K562 (cell line): ENCODE results near the gene ROR2. TPM values are rescaled to one million over a fixed set of nuclear protein-coding genes. Genes with fewer than 3 reads are reported as not detected.
A peak's percentile ranks its signal among the peaks of the same experiment; 100 is the strongest.

ENCODE experiments used
- BCOR ChIP-seq: fragments of 450-650 bp; IDR thresholded peaks from 2 replicates; pipeline ENCODE4 v1.6.1; 2016
- BHLHE40 ChIP-seq: IDR thresholded peaks from 2 replicates; pipeline ENCODE4 v1.6.1; 2011; ENCODE audit warnings: low read length, improper control_type of control experiment
- EGR1 ChIP-seq: fragments of 450-650 bp; conservative IDR thresholded peaks from 2 replicates; pipeline ENCODE4 v1.6.1; 2017; ENCODE audit warnings: mild to moderate bottlenecking
- EWSR1 ChIP-seq: fragments of 450-650 bp; IDR thresholded peaks from 2 replicates; pipeline ENCODE4 v1.6.1; 2018; ENCODE audit warnings: borderline replicate concordance, mild to moderate bottlenecking, low read depth, moderate library complexity; ENCODE audit not compliant: partially characterized antibody
- KAT8 ChIP-seq: fragments of 450-650 bp; IDR thresholded peaks from 2 replicates; pipeline ENCODE4 v1.6.1; 2016; ENCODE audit warnings: low read depth, mild to moderate bottlenecking
- NCOA1 ChIP-seq: fragments of 450-650 bp; IDR thresholded peaks from 2 replicates; pipeline ENCODE4 v1.6.1; 2016; ENCODE audit warnings: low read depth
- NELFE ChIP-seq: IDR thresholded peaks from 2 replicates; pipeline ENCODE4 v1.6.1; 2011; ENCODE audit warnings: mild to moderate bottlenecking; ENCODE audit not compliant: insufficient read depth, insufficient read length
- NR1H2 ChIP-seq: sonication (generic); formaldehyde crosslinking; IDR thresholded peaks from 2 replicates; pipeline ENCODE4 v1.4.0; 2020; ENCODE audit warnings: mild to moderate bottlenecking, missing genetic modification reagents
- NRF1 ChIP-seq, 2 experiments: fragments of 450-650 bp; IDR thresholded peaks in 1 of 2; conservative IDR thresholded peaks in 1 of 2; 2 replicates each; pipeline ENCODE4 v1.6.1; 2014; ENCODE audit warnings: mild to moderate bottlenecking in 2 of 2
- PHF21A ChIP-seq: fragments of 450-650 bp; IDR thresholded peaks from 2 replicates; pipeline ENCODE4 v1.6.1; 2017; ENCODE audit warnings: low read depth, borderline replicate concordance
- POLR2A ChIP-seq: fragments of 450-650 bp; conservative IDR thresholded peaks from 2 replicates; pipeline ENCODE4 v1.6.1; 2016
- PURB ChIP-seq: sonication (generic); formaldehyde crosslinking; IDR thresholded peaks from 2 replicates; pipeline ENCODE4 v1.9.0; 2021; ENCODE audit warnings: low read depth, mild to moderate bottlenecking, missing genetic modification reagents
- RB1 ChIP-seq: fragments of 450-650 bp; IDR thresholded peaks from 2 replicates; pipeline ENCODE4 v1.6.1; 2017; ENCODE audit warnings: low read depth, mild to moderate bottlenecking
- SREBF1 ChIP-seq: fragments of 150-350 bp; IDR thresholded peaks from 2 replicates; pipeline ENCODE4 v1.6.1; 2014; ENCODE audit warnings: antibody characterized with exemption, low read depth, low read length, borderline replicate concordance
- SREBF2 ChIP-seq: sonication (generic); formaldehyde crosslinking; IDR thresholded peaks from 2 replicates; pipeline ENCODE4 v1.4.0; 2020; ENCODE audit warnings: mild to moderate bottlenecking, missing genetic modification reagents
- SRF ChIP-seq, 2 experiments: fragments of 250-450, 450-650 bp in 1 of 2; sonication (Bioruptor Pico) in 1 of 2; sonication (generic) in 1 of 2; formaldehyde crosslinking; IDR thresholded peaks; 2 replicates each; pipeline versions ENCODE4 v1.5.0 to v1.5.1; 2020 to 2022; ENCODE audit warnings: mild to moderate bottlenecking in 1 of 2, missing genetic modification reagents in 1 of 2
- SRSF3 ChIP-seq: fragments of 200-400 bp; formaldehyde crosslinking; IDR thresholded peaks from 2 replicates; pipeline ENCODE4 v1.6.1; 2016; ENCODE audit warnings: mild to moderate bottlenecking, low read length, moderate library complexity; ENCODE audit not compliant: insufficient read depth
- SUPT5H ChIP-seq: fragments of 450-650 bp; IDR thresholded peaks from 2 replicates; pipeline ENCODE4 v1.6.1; 2016
- XRCC5 ChIP-seq: fragments of 200-400 bp; formaldehyde crosslinking; IDR thresholded peaks from 2 replicates; pipeline ENCODE4 v1.6.1; 2017; ENCODE audit warnings: low read depth, mild to moderate bottlenecking, low read length
- ZNF134 ChIP-seq: fragments of 250-450 bp; sonication (Bioruptor Pico); conservative IDR thresholded peaks from 2 replicates; pipeline ENCODE4 v1.4.0; 2020
- ZNF146 ChIP-seq: IDR thresholded peaks from one replicate; pipeline ENCODE4 v1.6.1; 2018; ENCODE audit warnings: missing compliant biosample characterization; ENCODE audit not compliant: unreplicated experiment
- ZNF232 ChIP-seq: sonication (generic); formaldehyde crosslinking; IDR thresholded peaks from 2 replicates; pipeline ENCODE4 v1.8.0; 2022; ENCODE audit warnings: mild to moderate bottlenecking, missing genetic modification reagents
- ZNF431 ChIP-seq: sonication (generic); formaldehyde crosslinking; IDR thresholded peaks from 2 replicates; pipeline ENCODE4 v1.8.0; 2022; ENCODE audit warnings: mild to moderate bottlenecking, missing genetic modification reagents
- ZNF586 ChIP-seq: fragments of 450-650 bp; formaldehyde crosslinking; conservative IDR thresholded peaks from 2 replicates; pipeline ENCODE4 v1.4.0; 2020; ENCODE audit warnings: mild to moderate bottlenecking, moderate library complexity
- ZNF75A ChIP-seq: fragments of 450-650 bp; formaldehyde crosslinking; IDR thresholded peaks from 2 replicates; pipeline ENCODE4 v1.4.0; 2020; ENCODE audit warnings: mild to moderate bottlenecking
- polyA plus RNA-seq, 8 experiments: library from polyadenylated mRNA; depleted of rRNA in 4 of 8; stranded (reverse) in 5 of 8; unstranded in 3 of 8; fragments of >200 nt; fragmentation: Nextera tagmentation in 2 of 8; fragmentation: Illumina TruSeq in 1 of 8; extraction: Ambion mirVana in 2 of 8; extraction: Trizol in 1 of 8; gene quantifications; 2 replicates each; pipeline versions ENCODE4 v1.2.1 to v1.2.3, GENCODE V29; 2011 to 2014; ENCODE audit warnings: inconsistent platforms in 1 of 8, missing spikeins in 1 of 8
- total RNA-seq, 7 experiments: library from RNA; depleted of rRNA in 6 of 7; stranded (reverse); fragments of >200 nt in 6 of 7; fragmentation: Illumina TruSeq in 2 of 7; extraction: Trizol in 2 of 7; gene quantifications; 2 replicates each; pipeline versions ENCODE4 v1.2.1 to v1.2.3, GENCODE V29; 2011 to 2021; ENCODE audit warnings: low replicate concordance in 1 of 7
- TF ChIP-seq, protein P1 (sequence below): IDR thresholded peaks from 2 replicates; pipeline ENCODE4 v1.6.1; 2016; ENCODE audit warnings: missing genetic modification characterization, missing compliant biosample characterization
- TF ChIP-seq, protein P2 (sequence below), 2 experiments: IDR thresholded peaks; 2 replicates each; pipeline ENCODE4 v1.6.1; 2011; ENCODE audit warnings: borderline replicate concordance in 1 of 2, control low read depth in 1 of 2, low read depth in 1 of 2, low read length in 1 of 2, mild to moderate bottlenecking in 1 of 2, mixed read lengths in 1 of 2, moderate library complexity in 1 of 2; ENCODE audit not compliant: insufficient read depth in 1 of 2, insufficient read length in 1 of 2, poor library complexity in 1 of 2, severe bottlenecking in 1 of 2; ENCODE audit errors: extremely low read depth in 1 of 2
- TF ChIP-seq, protein P3 (sequence below): fragments of 200-800 bp; sonication (Bioruptor generic); IDR thresholded peaks from 2 replicates; pipeline ENCODE4 v1.6.1; 2017; ENCODE audit warnings: missing genetic modification characterization, missing compliant biosample characterization

The ROR2 gene
- total and polyA plus RNA-seq, 9 of the 15 experiments (the other 6 are each of a cell fraction or from before 2014, with no cell fraction given), result 5.6 to 33.8 (median 15.3) TPM

DNA sequence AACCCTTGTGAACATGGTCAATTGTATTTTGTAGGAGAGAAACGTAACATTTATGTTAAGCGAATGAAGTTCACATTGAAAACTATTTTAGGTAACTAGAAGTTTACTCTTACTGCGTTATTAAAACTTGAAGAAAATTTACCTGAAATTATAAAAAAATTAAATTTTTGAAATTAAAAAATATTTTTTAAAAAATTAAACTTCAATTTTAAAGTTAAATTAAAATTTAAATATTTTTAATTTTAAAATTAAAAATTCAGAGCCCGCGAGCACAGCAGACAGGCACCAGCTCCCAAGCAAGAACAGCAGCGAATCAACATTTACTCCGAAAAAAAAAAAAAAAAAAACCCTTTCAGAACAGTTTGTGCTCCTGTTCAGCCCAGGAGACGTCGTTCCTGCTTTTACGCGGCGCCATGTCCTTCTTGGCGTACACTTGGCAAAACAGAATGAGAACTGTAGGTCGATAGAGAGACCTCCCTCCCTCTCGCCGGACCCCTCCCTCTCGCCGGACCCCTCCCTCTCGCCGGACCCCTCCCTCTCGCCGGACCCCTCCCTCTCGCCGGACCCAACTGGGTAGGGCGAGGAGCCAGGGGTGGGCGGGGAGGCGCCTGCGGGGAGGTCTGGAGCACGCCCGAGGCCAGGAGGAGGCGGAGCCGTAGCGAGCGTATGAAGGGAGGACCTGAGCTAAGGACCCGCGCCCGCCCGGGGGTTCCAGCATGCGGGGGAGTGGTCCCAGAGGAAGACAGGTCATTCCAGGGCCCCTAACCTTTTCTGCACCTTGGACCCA is 235.8 kb downstream of the ROR2 start (continued):
- TF ChIP-seq POLR2A (peak; percentile 49; the same call in 1 of the 2 replicates), ZNF586 (no peak), ZNF134 (no peak), ZNF232 (no peak), SREBF2 (CRISPR knock-in tag) (no peak), NR1H2 (CRISPR knock-in tag) (no peak), ZNF431 (CRISPR knock-in tag) (no peak), SREBF1 (no peak), ZNF75A (CRISPR knock-in tag) (no peak), XRCC5 (no peak), PHF21A (no peak), NELFE (no peak), BHLHE40 (no peak), ZNF146 (CRISPR knock-in tag) (no peak), NCOA1 (no peak), SRSF3 (no peak), BCOR (no peak), EGR1 (no peak; the same call in 1 of the 2 replicates), NRF1 (conservative IDR thresholded peaks at IDR 0.05 in 1 of 2, IDR thresholded peaks at IDR 0.05 in 1 of 2) (no peak), SRF (CRISPR knock-in tag; IDR thresholded peaks at IDR 0.05) (no peak), RB1 (no peak), KAT8 (no peak), SUPT5H (peak; percentile 28; the same call in 1 of the 2 replicates), PURB (CRISPR knock-in tag) (no peak), EWSR1 (no peak)
- TF ChIP-seq, protein P1, sequence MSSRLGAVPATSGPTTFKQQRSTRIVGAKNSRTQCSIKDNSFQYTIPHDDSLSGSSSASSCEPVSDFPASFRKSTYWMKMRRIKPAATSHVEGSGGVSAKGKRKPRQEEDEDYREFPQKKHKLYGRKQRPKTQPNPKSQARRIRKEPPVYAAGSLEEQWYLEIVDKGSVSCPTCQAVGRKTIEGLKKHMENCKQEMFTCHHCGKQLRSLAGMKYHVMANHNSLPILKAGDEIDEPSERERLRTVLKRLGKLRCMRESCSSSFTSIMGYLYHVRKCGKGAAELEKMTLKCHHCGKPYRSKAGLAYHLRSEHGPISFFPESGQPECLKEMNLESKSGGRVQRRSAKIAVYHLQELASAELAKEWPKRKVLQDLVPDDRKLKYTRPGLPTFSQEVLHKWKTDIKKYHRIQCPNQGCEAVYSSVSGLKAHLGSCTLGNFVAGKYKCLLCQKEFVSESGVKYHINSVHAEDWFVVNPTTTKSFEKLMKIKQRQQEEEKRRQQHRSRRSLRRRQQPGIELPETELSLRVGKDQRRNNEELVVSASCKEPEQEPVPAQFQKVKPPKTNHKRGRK, result no peak
- TF ChIP-seq, protein P2, sequence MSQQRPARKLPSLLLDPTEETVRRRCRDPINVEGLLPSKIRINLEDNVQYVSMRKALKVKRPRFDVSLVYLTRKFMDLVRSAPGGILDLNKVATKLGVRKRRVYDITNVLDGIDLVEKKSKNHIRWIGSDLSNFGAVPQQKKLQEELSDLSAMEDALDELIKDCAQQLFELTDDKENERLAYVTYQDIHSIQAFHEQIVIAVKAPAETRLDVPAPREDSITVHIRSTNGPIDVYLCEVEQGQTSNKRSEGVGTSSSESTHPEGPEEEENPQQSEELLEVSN (IDR thresholded peaks at IDR 0.05; ENCODE audit: borderline replicate concordance in 1 of 2, extremely low read depth in 1 of 2, insufficient read depth in 1 of 2, insufficient read length in 1 of 2, low read depth in 1 of 2, low read length in 1 of 2, poor library complexity in 1 of 2, severe bottlenecking in 1 of 2), result peak in 1 of 2 experiments; percentile 6
- TF ChIP-seq, protein P3, sequence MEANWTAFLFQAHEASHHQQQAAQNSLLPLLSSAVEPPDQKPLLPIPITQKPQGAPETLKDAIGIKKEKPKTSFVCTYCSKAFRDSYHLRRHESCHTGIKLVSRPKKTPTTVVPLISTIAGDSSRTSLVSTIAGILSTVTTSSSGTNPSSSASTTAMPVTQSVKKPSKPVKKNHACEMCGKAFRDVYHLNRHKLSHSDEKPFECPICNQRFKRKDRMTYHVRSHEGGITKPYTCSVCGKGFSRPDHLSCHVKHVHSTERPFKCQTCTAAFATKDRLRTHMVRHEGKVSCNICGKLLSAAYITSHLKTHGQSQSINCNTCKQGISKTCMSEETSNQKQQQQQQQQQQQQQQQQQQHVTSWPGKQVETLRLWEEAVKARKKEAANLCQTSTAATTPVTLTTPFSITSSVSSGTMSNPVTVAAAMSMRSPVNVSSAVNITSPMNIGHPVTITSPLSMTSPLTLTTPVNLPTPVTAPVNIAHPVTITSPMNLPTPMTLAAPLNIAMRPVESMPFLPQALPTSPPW (CRISPR knock-in tag), result peak; percentile 45; the same call in 1 of the 2 replicates
